NCI-H446 (cell line): ENCODE results near the gene LYRM1.

ENCODE experiments used
- DNase-seq, 2 experiments: peaks; one replicate each; lab custom pipeline; 2025; lab: John Stamatoyannopoulos, UW

LYRM1 gene

DNA sequence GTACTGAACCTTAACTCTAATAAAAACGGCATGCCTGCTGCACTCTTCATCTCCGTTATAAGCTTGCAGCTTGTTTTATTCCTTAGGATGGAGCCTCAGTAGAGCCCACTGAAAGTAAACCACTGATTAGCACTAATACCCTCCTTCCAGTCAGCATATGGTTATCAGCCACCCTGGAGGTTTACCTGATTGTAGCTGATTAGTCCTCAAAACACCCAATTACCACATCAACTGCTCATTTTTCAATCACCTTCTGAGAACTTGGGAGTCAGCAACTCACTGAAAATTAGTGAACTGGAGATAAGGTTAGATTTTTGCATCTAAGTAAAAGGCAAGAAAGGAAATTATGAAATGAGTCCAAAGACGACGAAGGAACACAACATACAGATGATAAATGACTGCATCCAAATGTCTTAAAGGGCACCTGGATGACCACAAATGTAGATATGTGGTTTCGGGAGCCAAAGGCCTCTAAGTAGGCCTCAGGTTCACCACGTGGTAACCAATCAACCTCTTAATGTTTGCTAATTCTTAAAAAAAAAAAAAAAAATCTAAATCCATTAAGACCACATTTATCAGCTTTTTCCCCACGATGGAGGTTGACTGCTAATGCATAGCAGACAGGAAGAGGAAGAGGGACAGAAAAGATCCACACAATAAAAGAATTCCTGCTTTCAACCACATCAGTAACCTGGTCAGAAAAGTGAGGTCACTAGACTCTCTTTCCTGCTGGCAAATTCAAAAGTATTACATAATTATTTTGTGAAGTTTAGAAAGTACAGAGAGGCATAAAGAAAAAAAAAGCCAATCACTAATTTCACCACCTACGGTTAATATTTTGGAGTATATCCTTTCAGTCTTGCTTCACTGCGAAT lies 28.4 kb upstream of the LYRM1 start:
- DNase-seq: no peak

DNA sequence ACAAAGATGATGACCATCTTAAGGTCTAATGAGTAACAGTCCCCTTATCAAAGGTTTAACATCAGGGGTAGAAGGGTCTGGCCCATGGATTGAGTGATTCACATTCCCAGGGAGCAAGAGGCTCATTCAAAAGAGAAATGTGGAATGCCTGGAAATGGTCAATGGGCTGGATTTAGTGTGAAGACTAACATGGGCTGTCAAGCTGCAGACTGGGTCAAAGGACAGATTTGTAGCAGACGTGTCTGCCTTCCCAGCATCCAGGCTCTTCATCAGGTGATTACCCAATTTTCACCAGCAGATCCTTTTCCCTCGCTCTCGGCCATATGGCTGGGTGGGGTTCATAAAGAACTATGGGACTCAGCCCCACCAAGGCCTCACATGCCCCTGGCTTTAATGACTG lies 27.2 kb upstream of the LYRM1 start:
- DNase-seq: no peak

DNA sequence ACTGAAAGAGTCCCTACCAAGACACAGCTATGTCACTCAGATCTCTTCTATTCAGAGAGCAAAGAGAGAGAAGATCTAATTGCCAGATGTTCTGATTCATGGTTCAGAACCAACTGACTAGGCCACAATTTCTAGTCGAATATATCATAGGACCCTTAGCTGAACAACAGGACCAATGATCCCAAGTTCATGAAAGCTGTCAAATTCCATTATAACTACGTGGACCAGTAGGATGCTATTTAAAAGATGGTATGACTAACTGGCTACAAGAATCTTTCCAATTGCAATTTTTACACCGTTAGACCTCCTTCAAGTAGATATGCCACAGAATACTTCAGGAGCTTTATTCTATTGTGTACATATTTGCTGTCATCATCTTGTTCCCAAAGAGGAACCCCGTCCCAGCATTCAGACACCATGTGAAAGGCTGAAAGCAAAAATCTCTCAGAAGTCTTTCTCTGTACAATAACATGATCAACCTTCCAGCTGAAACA lies 26.4 kb upstream of the LYRM1 start:
- no peak for DNase-seq

GRCh38 chr16:20875355-20875650 lies 25.3 kb upstream of the LYRM1 start:
- no peak for DNase-seq

- no peak for DNase-seq
Measured at GRCh38 chr16:20878682-20879147, 21.9 kb upstream of the LYRM1 start.

DNA sequence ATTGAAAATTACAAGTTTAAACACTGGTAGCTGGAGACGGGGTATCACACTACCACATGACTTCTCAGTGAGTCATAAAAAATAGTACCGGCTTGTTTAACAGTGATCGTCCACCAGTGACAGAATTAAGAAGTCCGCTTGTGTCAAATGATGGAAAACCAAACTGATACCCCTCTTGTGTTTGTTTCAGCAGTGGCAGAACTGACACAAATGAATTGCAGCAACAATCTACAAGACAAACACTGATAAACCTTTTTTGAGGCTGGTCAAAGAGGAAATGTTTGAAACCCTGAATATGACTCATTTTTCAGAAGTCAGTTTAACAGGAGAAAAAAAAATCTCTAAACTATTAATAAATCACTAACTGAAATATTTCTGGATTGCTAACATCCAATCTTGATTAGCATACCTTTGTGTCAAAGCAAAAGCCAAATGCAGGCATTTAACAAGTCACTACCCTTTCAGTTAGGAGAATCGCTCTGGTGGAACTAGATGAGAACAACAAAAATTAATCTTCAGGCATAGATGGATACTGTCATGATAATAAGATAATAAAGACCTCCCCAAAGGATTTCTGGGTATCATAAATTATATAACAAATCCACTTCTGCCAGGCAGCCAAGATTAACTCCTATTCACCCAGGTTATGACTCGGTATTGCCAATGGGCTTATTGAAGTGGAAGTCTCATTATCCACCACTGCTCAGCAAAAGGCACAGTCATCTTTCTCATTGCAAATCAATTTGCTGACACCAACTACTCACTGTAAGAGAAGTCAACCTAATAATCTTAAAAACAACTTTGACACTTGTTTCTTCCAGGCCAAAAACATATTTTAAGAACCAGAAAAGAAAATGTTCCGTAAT lies 21.2 kb upstream of the LYRM1 start:
- no peak for DNase-seq

DNA sequence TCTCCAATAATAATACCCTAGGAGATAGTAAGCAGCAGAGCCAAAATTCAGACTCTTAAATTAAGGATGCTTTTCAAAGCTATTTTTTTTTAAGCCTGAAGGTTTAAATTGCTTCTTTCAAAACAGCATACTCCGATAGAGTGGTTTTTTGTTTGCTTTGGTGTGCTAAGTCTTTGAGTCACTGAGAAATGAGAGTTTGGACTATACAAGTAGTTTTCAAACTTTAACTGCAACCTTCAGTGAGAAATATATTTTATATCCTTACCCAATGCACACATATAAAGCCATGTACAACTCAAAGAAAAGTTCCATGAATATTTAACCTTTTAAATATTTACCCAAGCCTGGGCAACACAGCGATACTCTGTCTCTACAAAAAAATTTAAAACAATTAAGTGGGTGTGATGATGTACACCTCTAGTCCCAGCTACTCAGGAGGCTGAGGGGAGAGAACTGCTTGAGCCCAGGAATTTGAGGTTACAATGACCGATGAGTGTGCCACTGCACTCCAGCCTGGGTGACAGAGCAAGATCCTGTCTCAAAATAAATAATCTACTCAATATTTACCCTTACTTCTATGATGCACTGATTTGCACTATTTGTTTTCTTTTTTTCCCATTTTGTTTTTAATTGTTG lies 19.6 kb upstream of the LYRM1 start:
- DNase-seq: no peak

GRCh38 chr16:20881503-20881878 lies 19.1 kb upstream of the LYRM1 start:
- DNase-seq: no peak

DNA sequence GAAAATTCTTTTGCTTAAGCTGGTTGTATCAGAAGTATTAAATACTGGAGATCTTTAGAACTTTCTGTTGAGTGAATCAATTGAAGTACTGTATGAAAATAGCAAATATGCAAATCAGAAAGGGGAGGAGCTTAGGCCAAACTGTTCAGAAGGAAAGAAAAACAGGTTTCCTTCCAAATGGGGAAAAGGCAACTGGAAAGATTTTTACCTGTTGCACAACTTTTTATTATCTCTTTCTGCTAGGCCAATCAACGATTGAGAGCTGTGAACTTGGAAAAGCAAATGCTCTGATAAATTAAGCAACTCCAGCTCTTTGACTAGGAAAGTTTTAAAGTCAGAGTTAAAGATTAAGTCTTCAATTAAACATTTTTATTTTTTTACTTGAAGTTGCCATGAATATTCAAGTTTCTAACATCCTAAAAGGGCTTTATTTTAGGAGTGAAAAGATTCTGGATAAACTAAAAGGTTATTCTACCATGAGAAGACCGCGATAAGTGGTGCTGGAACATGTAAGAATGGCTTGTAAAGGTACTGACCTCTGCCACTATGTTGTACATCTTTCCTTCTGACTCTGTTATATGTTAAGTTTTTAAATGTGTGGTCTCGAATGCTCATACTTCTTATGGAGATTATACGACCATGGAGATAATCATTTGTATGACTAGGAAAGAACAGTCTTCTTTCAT lies 16.9 kb upstream of the LYRM1 start:
- DNase-seq: no peak

DNA sequence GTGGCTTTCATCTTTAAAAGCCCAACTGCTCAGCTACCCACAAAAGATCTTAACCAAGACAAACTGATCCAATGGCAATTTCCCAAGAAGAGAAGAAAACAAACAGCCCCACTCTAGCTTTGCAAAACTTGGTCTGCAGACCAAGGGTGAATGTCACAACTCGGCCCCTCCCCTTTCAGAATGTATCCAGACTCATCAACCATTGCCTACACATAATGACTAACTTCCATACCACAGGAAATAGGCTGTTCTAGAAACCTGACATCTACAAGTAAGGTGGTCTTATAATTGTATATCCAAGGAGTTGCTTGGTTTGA lies 16.4 kb upstream of the LYRM1 start:
- no peak for DNase-seq

DNA sequence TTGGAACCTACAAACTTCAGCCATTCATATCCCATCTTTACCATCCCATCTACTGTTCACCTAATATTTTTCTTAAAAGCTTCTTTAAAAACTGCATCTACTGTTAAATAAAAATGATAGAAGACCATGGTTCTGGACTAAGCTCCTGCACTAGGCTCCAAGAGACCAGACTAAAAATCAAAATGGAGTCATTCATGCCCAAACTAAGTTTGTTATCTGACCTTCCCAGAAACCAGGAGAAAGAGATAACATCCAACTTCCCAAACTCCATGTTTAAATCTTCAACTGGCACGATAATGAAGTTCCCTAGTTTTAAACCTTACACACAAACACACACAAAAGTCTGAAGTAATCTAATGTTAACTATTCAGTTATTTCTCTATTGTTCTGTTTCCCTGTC lies 14.3 kb upstream of the LYRM1 start:
- no peak for DNase-seq

DNA sequence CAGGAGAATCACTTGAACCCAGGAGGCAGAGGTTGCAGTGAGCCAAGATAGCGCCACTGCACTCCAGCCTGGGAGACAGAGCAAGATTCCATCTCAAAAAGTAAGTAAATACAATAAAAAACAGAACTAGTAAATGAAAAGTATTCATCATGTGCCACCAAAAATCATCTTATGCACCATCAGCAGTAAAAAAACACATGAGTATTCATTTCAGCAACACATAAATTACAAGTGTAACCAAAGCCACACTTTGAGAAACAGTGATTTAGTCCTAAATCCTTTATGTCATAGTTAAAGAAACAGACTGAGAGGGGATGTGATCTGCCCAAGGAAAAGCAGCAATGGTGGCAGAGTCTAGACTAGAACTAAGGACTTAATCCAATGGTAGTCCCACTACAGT lies 13.4 kb upstream of the LYRM1 start:
- no peak for DNase-seq

DNA sequence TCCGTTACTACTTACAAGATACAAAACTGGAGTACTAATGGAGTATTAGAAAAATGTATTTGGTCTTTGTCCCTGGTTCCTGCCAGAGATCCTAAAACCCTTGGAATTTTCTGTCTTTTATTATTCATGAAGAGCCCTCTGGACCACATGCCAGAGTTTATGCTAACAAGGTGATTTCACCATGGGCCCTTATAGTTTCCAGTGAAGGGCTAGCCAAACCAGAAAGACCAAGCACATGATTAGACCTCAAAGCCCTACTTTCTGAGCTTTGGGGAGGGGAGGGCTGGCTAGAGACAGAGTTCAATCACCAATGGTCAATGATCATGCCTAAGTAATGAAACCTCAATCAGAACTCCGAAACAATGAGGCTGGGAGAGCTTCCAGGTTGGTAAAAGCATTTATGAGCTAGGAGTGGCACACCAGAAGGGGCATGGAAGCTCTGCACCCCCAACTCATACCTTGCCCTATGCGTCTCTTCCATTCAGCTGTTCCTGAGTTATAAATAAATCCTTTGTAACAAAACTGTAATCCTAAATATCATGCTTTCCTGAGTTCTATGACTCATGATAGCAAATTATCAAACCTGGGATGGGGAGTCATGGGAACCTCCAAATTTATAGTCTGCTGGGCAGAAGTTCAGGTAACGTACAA lies 10.8 kb upstream of the LYRM1 start:
- no peak for DNase-seq

- no peak for DNase-seq
Measured at GRCh38 chr16:20894388-20894787, 6.2 kb upstream of the LYRM1 start.

- DNase-seq: no peak
Measured at GRCh38 chr16:20897253-20897897, 3.2 kb upstream of the LYRM1 start.

DNA sequence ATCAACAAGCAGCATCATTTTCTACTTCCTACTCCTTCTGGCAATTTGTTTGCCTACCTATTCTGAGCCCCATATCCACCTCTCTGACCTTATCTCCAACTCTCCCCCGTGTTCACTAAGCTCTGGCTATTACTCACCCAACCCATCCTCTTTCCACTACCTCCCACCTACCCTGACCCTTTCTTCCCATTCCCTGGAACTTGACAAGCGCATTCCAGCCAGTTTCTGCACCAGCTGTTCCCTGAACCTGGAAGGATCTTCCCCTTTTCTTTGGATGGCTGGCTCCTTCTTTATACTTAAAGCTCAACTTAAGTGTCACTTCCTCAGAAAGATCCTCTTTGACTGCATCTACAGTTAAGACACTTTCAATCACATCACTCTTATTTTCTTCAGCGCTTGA lies 2.6 kb upstream of the LYRM1 start:
- no peak for DNase-seq

- no peak for DNase-seq
Measured at GRCh38 chr16:20899071-20899470, 1.5 kb upstream of the LYRM1 start.

DNA sequence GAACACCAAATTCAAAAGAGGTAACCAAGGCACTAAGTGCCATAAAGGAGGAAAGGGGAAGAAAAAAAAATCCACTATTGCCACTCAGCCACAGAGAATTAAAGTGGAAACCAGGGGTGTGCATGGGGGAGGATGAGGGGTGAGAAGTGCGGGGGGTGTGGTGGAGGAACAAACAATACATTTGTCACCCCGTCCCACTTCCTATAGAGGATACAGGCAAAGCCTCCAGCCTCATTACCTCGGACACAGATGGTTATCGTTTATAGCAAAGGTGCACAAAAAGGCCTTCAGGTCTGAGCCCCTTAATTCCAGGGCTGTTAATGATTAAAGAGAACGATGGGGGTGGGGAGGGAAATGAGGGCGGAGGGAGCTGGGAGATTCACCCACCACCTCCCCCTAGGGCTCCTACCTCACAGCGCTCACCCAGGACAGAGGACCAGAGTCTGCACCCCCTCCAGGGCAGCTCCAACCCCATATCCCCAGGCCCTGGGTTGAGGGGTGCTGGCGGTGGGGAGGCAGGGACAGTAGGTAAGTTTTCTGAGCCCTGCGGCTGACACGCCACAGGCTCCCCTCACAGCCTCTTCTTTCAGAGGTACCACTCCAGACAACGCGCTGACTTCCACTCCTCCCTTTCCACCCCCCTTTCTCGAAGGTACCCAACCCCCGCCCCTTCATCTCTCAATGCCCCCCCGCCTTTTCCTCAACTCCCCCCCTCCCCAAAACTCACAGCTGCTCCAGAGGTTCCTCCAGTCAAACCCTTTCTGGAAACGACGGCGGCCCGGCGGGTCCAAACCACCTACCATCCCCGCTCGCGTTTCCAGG lies 883 bp upstream of the LYRM1 start:
- DNase-seq: no peak

DNA sequence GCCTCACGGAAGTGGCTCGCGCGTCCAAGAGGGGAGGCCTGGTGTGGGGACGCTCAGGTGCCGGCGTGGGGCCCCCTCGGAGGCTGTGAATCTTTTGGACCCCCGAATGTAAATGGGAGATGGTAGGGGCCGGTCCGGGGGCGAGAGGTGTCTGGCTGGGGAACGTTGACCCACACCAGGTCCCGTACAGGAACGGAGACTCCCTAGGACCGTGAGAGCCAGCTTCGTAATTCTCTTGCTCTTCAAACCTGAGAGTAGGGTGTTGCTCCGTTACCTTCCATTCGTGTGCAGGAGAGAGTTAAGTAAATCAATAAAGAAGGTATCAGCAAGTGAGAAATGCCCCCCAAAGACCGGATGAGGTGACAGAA lies 481 bp downstream of the LYRM1 start:
- DNase-seq: no peak

DNA sequence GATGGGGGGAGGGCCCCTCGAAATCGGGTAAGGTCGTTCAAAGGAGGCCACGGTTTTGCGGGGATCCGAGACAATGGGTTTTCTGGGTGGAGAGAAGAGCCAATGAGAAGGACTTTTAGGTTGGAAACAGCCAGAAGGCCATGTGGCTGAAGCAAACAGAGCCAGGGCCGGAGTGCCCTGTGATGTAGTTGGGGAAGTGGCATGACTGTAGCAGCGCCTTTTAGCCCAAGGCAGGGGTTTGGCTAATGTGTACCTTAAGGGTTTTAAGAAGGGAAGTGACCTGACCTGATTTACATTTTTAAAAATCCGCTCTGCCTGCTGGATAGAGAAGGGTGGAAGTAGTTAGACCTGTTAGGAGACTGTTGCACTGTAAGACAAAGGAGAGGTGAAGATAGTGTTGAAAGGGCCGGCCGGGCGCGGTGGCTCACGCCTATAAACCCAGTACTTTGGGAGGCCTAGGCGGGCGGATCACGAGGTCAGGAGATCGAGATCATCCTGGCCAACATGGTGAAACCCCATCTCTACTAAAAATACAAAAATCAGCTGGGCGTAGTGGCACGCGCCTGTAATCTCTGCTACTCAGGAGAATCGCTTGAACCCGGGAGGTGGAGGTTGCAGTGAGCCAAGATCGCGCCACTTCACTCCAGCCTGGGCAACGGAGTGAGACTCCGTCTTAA lies 1.0 kb downstream of the LYRM1 start:
- DNase-seq: peak in 1 of 2 experiments; percentile 7
